Measurements from ENCODE around the gene MC1R.
"Not testable (repeated sequence)": the region's sequence is repeated elsewhere in the genome, so short reads cannot be mapped to it uniquely, and the experiment has no call there.

The MC1R gene

DNA sequence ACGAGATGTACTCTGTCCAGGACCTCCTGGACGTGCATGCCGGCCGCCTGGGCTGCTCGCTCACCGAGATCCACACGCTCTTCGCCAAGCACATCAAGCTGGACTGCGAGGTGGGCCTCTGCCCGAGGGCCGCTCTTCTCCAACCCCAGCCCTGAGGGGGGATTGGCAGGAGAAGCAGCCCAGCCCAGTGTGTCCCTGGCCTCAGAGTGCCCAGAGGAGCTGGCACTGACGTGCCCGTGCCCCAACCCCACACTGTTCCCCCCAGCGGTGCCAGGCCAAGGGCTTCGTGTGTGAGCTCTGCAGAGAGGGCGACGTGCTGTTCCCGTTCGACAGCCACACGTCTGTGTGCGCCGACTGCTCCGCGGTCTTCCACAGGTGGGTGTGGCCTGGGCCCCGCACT lies 45.5 kb downstream of the MC1R start:
- DNase-seq = no peak

DNA sequence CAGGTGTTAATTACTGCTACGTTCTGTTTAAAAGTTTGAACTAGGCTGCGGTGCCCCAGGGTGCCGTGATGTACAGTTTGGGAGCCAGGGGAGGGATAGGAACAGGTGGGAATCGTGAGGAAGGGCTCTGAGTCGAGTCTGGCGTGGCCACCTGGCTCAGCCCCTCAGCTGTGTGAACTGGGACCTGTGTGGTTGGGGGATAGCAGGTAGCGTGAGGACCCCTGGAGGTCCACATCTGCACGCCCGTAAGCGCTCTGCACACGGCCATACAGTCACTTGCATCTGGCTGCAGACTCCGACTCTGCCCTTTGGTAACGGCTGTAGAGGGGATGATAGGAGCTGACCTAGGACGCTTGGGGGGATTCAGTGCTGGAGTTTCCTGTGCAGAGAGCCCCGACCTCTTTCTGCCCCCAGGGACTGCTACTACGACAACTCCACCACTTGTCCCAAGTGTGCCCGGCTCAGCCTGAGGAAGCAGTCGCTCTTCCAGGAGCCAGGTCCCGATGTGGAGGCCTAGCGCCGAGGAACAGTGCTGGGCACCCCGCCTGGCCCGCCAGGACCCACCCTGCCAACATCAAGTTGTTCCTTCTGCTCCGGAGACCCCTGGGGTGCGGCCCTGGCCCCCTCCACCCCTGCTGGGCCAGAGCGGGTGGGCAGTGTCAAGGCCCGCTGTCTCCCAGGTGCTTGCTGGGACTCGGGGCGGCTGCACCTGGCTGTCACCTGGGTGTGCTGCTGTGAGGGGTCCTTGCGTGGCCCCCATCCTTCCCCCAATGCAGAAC lies 47.0 kb downstream of the MC1R start:
- no peak for DNase-seq

DNA sequence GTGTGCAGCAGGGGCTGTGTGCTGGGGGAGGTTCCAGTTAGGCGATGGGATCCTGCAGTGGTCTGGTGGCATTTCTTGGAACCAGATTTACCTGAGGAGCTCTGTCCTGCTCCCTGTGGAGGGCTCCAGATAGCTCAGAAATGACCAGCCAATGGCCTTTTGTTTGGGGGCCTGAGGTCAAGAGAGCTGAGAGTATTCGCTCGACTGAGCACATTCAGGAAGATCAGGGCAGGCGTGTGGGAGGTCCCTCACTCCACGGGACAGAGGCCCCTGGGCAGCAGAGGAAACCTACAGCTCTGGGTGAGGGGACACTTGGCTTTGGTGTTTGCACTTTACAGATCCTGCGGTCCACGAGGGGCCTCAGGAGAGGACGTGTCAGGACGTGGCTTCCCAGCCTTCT lies 48.1 kb downstream of the MC1R start:
- DNase-seq = no peak

DNA sequence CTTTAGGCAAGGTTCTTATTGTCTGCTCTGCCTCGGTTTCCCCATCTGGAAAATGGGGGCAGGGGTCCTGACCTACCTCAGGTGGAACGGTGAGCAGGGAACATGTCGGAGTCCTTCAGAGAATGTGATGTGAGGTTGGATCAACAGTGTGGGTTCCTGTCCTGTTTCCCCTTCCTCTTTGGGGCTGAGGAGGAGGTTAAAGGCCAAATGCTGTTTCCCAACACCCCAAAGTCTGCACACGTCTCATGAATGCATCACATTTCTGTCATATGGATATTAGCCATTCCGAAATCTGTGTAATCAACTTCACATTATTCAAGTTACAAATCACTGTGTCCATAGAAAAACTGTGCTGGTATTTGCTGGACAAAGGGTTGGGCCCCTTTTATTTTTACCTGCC lies 48.8 kb downstream of the MC1R start:
- DNase-seq = not testable (repeated sequence)

DNA sequence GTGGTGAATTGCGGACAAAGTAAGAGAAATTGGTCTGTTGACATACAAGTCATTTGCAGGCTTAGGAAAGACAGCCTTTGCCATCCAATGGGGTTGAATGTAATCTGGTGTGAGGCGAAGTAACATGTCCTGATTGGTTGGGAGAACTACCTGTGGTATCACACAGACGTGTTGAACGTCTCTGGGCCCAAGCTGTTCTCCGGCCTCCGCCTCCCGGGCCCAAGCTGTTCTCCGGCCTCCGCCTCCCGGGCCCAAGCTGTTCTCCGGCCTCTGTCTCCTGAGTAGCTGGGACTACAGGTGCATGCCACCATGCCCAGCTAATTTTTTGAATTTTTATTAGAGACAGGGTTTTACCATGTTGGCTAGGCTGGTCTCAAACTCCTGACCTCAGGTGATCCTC lies 49.4 kb downstream of the MC1R start:
- DNase-seq = not testable (repeated sequence)

DNA sequence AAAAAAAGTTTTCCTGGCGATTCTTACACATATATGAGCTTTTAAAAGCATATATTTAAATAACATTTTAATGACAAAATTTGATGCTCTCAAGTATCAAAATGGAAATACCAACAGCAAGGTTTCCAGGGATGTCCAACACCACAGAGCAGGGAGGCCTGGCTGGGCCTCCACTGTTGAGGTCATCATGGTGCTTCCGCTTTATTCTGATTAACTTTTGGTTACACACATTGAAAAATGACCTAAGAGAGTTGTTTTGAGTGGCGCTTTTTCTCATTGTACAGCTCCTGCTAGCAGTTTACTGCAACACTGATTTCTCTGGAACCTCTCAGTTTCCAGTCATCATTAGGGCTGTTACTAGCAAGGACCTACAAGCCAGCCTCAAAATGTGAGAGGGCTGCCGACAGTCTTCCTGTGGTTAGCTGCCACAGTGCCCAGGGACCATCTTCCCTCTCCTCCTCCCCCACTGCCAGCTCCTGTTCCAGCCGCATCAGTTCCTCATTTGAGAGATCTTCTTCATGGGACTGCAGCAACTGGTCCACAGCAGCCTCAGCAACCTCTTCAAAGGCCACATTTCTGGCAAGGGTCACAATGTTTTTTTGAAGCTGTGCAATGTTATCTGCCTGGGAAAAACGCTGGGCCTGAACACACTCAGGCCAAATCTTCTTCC lies 51.2 kb downstream of the MC1R start:
- DNase-seq = no peak
